ENCODE measurements around the gene SYCE3.

The SYCE3 gene

GRCh38 chr22:50519151-50519550 lies 43.6 kb downstream of the SYCE3 start:
- TF ChIP-seq CTCF (IDR thresholded peaks at IDR 0.05; ENCODE audit: low read depth, low read length) = no peak
- H3K4me3 ChIP-seq (ENCODE audit: low read depth, low read length) = no peak overlapping the region

GRCh38 chr22:50518606-50519005 lies 44.1 kb downstream of the SYCE3 start:
- no peak for TF ChIP-seq CTCF (IDR thresholded peaks at IDR 0.05; ENCODE audit: low read depth, low read length)
- H3K4me3 ChIP-seq (ENCODE audit: low read depth, low read length) = no peak overlapping the region

- H3K4me3 ChIP-seq (ENCODE audit: low read depth, low read length) = no peak overlapping the region
- TF ChIP-seq CTCF (IDR thresholded peaks at IDR 0.05; ENCODE audit: low read depth, low read length) = no peak
Observed at GRCh38 chr22:50517495-50518260, 45.0 kb downstream of the SYCE3 start.

GRCh38 chr22:50516891-50517290 lies 45.8 kb downstream of the SYCE3 start:
- TF ChIP-seq CTCF (IDR thresholded peaks at IDR 0.05; ENCODE audit: low read depth, low read length) = no peak
- no peak overlapping the region for H3K4me3 ChIP-seq (ENCODE audit: low read depth, low read length)

GRCh38 chr22:50516068-50516467 lies 46.7 kb downstream of the SYCE3 start:
- no peak for TF ChIP-seq CTCF (IDR thresholded peaks at IDR 0.05; ENCODE audit: low read depth, low read length)
- H3K4me3 ChIP-seq (ENCODE audit: low read depth, low read length) = no peak overlapping the region

- H3K4me3 ChIP-seq (ENCODE audit: low read depth, low read length) = no peak overlapping the region
- no peak for TF ChIP-seq CTCF (IDR thresholded peaks at IDR 0.05; ENCODE audit: low read depth, low read length)
Observed at GRCh38 chr22:50513175-50513574, 49.5 kb downstream of the SYCE3 start.

- no peak for TF ChIP-seq CTCF (IDR thresholded peaks at IDR 0.05; ENCODE audit: low read depth, low read length)
- H3K4me3 ChIP-seq (ENCODE audit: low read depth, low read length) = peak overlapping the region; percentile 81
Observed at GRCh38 chr22:50508897-50509296, 53.8 kb downstream of the SYCE3 start.
